Kidney epithelial cell (primary cell): ENCODE measurements around the gene CACNA1S. TPM values are rescaled to one million over a fixed set of nuclear protein-coding genes. Genes with fewer than 3 reads are reported as not detected.

ENCODE experiments used
- DNase-seq: peaks from one replicate; pipeline ENCODE4 v3.0.0-alpha.2; 2010; ENCODE audit warnings: low read depth
- H3K27me3 ChIP-seq: 2 replicates; pipeline ENCODE4 v1.6.0; 2011; ENCODE audit warnings: low read length; ENCODE audit not compliant: control insufficient read depth, insufficient read depth
- H3K36me3 ChIP-seq: 2 replicates; pipeline ENCODE4 v1.5.1; 2011; ENCODE audit warnings: low read length; ENCODE audit not compliant: control insufficient read depth, insufficient read depth
- H3K4me3 ChIP-seq: 2 replicates; pipeline ENCODE4 v1.5.1; 2011; ENCODE audit warnings: low read depth, mild to moderate bottlenecking, control low read depth, low read length
- CTCF ChIP-seq: IDR thresholded peaks from 2 replicates; pipeline ENCODE4 v1.5.1; 2011; ENCODE audit warnings: mild to moderate bottlenecking, moderate library complexity, low read length, control low read depth, inconsistent platforms; ENCODE audit not compliant: insufficient read depth, poor library complexity, severe bottlenecking
- total RNA-seq: library from RNA; depleted of rRNA; stranded (reverse); fragments of >200 nt; gene quantifications from 2 replicates; pipeline ENCODE4 v1.2.3, GENCODE V29; 2015

CACNA1S gene
- total RNA-seq, 1 donor from 2014 or later, result not detected

GRCh38 chr1:200992382-200993048 lies 119.7 kb downstream of the CACNA1S start:
- no peak overlapping the region for H3K4me3 ChIP-seq
- no peak for TF ChIP-seq CTCF
- no peak for DNase-seq
- H3K36me3 ChIP-seq, result no peaks in the 10 kb centered on the region
- H3K27me3 ChIP-seq, result no peaks in the 10 kb centered on the region

GRCh38 chr1:200991097-200991614 lies 121.1 kb downstream of the CACNA1S start:
- TF ChIP-seq CTCF, result no peak
- Histone ChIP-seq H3K36me3 (no peaks in the 10 kb centered on the region), H3K27me3 (no peaks in the 10 kb centered on the region), H3K4me3 (no peak overlapping the region)
- DNase-seq, result no peak

GRCh38 chr1:200990114-200990513 lies 122.1 kb downstream of the CACNA1S start:
- H3K36me3 ChIP-seq, result no peaks in the 10 kb centered on the region
- no peak for TF ChIP-seq CTCF
- no peaks in the 10 kb centered on the region for H3K27me3 ChIP-seq
- no peak overlapping the region for H3K4me3 ChIP-seq
- no peak for DNase-seq

Other genes starting within 250 kb of the CACNA1S start
- gene GPR25, start 239.4 kb downstream of the CACNA1S start, total RNA-seq, result not detected in 2 replicates
- 185 and 292 TPM in 2 replicates for gene INAVA, start 217.5 kb downstream of the CACNA1S start, total RNA-seq
- 17.6 and 18.4 TPM in 2 replicates for gene KIF21B, start 88.7 kb downstream of the CACNA1S start, total RNA-seq
- not detected in 2 replicates for gene ASCL5, start 14.8 kb upstream of the CACNA1S start, total RNA-seq
- gene TMEM9, start 42.0 kb upstream of the CACNA1S start, total RNA-seq, result 103 and 120 TPM in 2 replicates
- gene IGFN1, start 78.4 kb upstream of the CACNA1S start, total RNA-seq, result 0.48 and 0.54 TPM in 2 replicates
- 8.7 and 11.6 TPM in 2 replicates for gene PKP1, start 171.1 kb upstream of the CACNA1S start, total RNA-seq